Vein endothelial cell (primary cell): ENCODE data around the gene SEC23A. TPM values are rescaled to one million over a fixed set of nuclear protein-coding genes. Genes with fewer than 3 reads are reported as not detected.

Experiments used
- small RNA-seq: library from RNA; depleted of rRNA; stranded (forward); fragments of <200 nt; gene quantifications from one replicate; pipeline ENCODE3, GENCODE V24; 2012
- total RNA-seq: library from RNA; depleted of rRNA; stranded (reverse); fragments of >200 nt; gene quantifications from 2 replicates; pipeline ENCODE4 v1.2.3, GENCODE V29; 2012

Gene SEC23A
- total RNA-seq: 264 and 303 TPM in 2 replicates

DNA sequence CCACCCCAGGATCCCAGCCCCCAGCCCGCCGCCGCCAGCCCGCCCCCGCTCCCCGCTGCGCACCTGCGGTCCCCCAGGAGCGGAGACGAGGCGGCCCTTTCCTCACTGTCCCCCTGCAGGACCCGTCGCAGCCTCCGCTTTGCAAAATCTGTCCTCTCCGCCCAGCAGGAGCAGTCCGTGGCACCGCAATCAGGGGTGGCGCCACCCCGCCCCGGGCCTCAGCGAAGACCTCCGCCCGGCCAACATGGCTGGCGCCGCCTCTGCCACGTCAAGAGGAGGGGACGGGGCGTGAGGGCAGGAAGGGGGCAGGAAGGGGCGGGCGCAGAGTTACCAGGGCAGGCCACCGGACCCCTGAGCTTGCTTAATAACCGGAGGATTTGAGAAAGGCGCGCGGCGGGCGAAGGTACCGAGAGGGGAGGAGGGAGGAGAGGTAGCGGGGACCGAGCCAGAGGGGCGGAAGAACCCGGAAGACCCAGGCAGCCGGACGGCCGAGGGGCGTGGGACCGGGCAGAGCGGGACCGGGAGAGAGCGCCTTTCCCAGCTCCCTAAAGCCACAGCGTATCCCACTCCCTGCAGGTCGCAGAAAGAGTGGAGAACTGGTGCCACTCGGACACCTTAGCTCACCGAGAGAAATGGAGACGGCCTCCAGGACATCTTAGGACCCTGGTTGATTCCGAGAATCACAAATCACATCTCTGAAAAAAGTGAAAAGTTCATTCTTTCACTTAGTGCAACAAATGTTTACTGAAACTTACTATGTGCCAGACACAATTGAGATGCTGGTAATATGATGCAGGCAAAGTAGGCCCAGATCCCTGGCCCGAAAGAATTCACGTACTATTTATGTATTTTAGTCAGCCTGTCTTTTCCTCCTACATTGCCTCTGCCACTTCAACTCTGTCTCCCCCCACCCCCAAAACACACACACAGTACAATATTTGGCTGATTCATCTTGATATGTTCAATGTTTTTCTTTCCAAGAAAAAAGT lies at the start of gene SEC23A:
Gene SEC23A (minus strand): TSS at position 267 of the 989 bp plus-strand sequence. CDS start 7,117 bp downstream, outside the sequence.

DNA sequence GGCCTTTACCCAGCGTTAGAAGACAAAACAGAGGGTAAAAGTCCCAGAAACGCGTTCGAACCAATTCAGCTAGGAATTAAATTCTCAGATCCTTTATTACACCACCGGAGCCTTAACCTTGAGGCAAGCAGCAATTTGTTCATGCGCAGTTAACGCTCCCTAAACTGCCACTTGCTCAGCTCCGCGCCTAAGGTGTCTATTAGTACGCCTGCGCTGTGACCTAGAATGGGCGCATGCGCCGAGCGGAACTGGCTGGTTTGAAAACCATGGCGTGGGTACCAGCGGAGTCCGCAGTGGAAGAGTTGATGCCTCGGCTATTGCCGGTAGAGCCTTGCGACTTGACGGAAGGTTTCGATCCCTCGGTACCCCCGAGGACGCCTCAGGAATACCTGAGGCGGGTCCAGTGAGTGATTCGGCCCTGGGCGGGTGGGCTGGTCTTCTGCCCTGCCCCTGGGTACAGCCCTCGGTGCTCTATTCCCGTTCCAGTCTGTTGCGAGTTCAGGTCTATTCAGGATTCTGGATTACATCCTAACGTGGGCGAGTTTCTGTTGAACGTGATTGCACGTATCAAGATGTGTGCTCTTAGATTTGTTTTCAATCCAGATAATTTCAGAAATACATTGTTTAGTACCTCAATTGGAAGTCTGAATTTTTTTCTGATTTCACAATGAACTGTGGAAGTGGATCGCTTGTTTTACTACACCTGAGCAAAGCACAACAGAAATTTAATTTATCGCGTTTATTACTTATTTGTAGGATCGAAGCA lies 11.2 kb upstream of the SEC23A start, which contains the start of gene GEMIN2:
Gene GEMIN2 (plus strand): TSS at position 251 of the 766 bp plus-strand sequence. CDS start 16 bp downstream, at position 267.

Small RNAs within 50 kb of the gene (small RNA-seq; reads per million reads assigned to genes)
- not detected for gene AL109628.1
- gene RF00019: not detected

Other genes starting within 250 kb of the SEC23A start
- gene GEMIN2, start 11.1 kb upstream of the SEC23A start, total RNA-seq: 19.1 and 22.5 TPM in 2 replicates
- 20.3 and 29.6 TPM in 2 replicates for gene TRAPPC6B, start 67.1 kb upstream of the SEC23A start, total RNA-seq
- 16.0 and 23.6 TPM in 2 replicates for gene PNN, start 72.0 kb upstream of the SEC23A start, total RNA-seq
- 17.3 and 19.1 TPM in 2 replicates for gene MIA2, start 130.7 kb upstream of the SEC23A start, total RNA-seq